ENCODE data around the gene GABBR2.

The GABBR2 gene

GRCh38 chr9:98391867-98392266, 316.9 kb downstream of the GABBR2 start:
- DNase-seq = no peak

GRCh38 chr9:98391406-98391805, 317.3 kb downstream of the GABBR2 start:
- DNase-seq = no peak

- no peak for DNase-seq
Observed at GRCh38 chr9:98385751-98386150, 323.0 kb downstream of the GABBR2 start.

- DNase-seq = no peak
Observed at GRCh38 chr9:98383758-98384157, 325.0 kb downstream of the GABBR2 start.

GRCh38 chr9:98381311-98382103, 327.2 kb downstream of the GABBR2 start:
- no peak for DNase-seq

- DNase-seq = no peak
Observed at GRCh38 chr9:98380065-98380681, 328.6 kb downstream of the GABBR2 start.

- DNase-seq = no peak
Observed at GRCh38 chr9:98379572-98379971, 329.2 kb downstream of the GABBR2 start.

- DNase-seq = no peak
Observed at GRCh38 chr9:98378794-98379193, 329.9 kb downstream of the GABBR2 start.

GRCh38 chr9:98378206-98378780, 330.4 kb downstream of the GABBR2 start:
- DNase-seq = no peak

GRCh38 chr9:98375138-98375726, 333.5 kb downstream of the GABBR2 start:
- no peak for DNase-seq

GRCh38 chr9:98374385-98375051, 334.2 kb downstream of the GABBR2 start:
- no peak for DNase-seq

- DNase-seq = no peak
Observed at GRCh38 chr9:98373609-98374008, 335.1 kb downstream of the GABBR2 start.

GRCh38 chr9:98372077-98372836, 336.5 kb downstream of the GABBR2 start:
- DNase-seq = no peak

GRCh38 chr9:98370976-98371315, 337.8 kb downstream of the GABBR2 start:
- no peak for DNase-seq

- DNase-seq = no peak
Observed at GRCh38 chr9:98370300-98370975, 338.3 kb downstream of the GABBR2 start.

GRCh38 chr9:98369896-98370295, 338.8 kb downstream of the GABBR2 start:
- DNase-seq = no peak

GRCh38 chr9:98369471-98369870, 339.3 kb downstream of the GABBR2 start:
- DNase-seq = no peak

GRCh38 chr9:98369066-98369425, 339.7 kb downstream of the GABBR2 start:
- no peak for DNase-seq

GRCh38 chr9:98368366-98369065, 340.2 kb downstream of the GABBR2 start:
- no peak for DNase-seq

GRCh38 chr9:98367923-98368322, 340.8 kb downstream of the GABBR2 start:
- DNase-seq = no peak

GRCh38 chr9:98367371-98367900, 341.3 kb downstream of the GABBR2 start:
- DNase-seq = no peak
